Stimulated activated CD4-positive, alpha-beta T cell treated with anti-CD3 and anti-CD28 coated beads, Interleukin-15, amount 100 ng/mL, for 48 hours (primary cell): ENCODE data around the gene ARID3A.
"Not testable (repeated sequence)": the region's sequence is repeated elsewhere in the genome, so short reads cannot be mapped to it uniquely, and the experiment has no call there.

ENCODE experiments used
- DNase-seq, 2 donors: peaks; one replicate each; pipeline ENCODE4 v3.0.0-alpha.2; 2020; ENCODE audit warnings: low read depth in 2 of 2

The ARID3A gene

GRCh38 chr19:891421-892200, 34.2 kb upstream of the ARID3A start:
- not testable (repeated sequence) for DNase-seq

- no peak for DNase-seq
These were observed 33.5 kb upstream of the ARID3A start for GRCh38 chr19:892243-892893.

GRCh38 chr19:892894-893689, 32.7 kb upstream of the ARID3A start, which contains the start of the genes MED16 and RNU6-9:
Gene MED16, minus strand, starts transcription at chr19:893187. Its CDS starts 2,056 bp downstream, at chr19:891131.
Gene RNU6-9, plus strand, starts transcription at chr19:893484.
- DNase-seq = peak; percentile 84 to 88

GRCh38 chr19:896434-896833, 29.4 kb upstream of the ARID3A start:
- no peak for DNase-seq

- DNase-seq = no peak
These were observed 28.8 kb upstream of the ARID3A start for GRCh38 chr19:896999-897398.

GRCh38 chr19:897442-898039, 28.3 kb upstream of the ARID3A start:
- no peak for DNase-seq

- no peak for DNase-seq
These were observed 27.2 kb upstream of the ARID3A start for GRCh38 chr19:898663-899062.

- DNase-seq = no peak
These were observed 26.3 kb upstream of the ARID3A start for GRCh38 chr19:899336-900042.

GRCh38 chr19:900043-900301, 25.9 kb upstream of the ARID3A start:
- no peak for DNase-seq

GRCh38 chr19:900302-901111, 25.3 kb upstream of the ARID3A start:
- no peak for DNase-seq

GRCh38 chr19:901216-902092, 24.4 kb upstream of the ARID3A start:
- no peak for DNase-seq

GRCh38 chr19:902093-902370, 23.8 kb upstream of the ARID3A start:
- no peak for DNase-seq

GRCh38 chr19:902446-903226, 23.2 kb upstream of the ARID3A start:
- no peak for DNase-seq

GRCh38 chr19:903266-903797, 22.5 kb upstream of the ARID3A start:
- DNase-seq = no peak

GRCh38 chr19:904545-904944, 21.3 kb upstream of the ARID3A start:
- no peak for DNase-seq

- no peak for DNase-seq
These were observed 19.4 kb upstream of the ARID3A start for GRCh38 chr19:906480-906879.

GRCh38 chr19:907183-907853, 18.5 kb upstream of the ARID3A start:
- DNase-seq = no peak
